HG03558 (cell line): Measurements from ENCODE around the gene PNPLA6.
"Not testable (repeated sequence)": the region's sequence is repeated elsewhere in the genome, so short reads cannot be mapped to it uniquely, and the experiment has no call there.

Source experiments
- ATAC-seq: cut with Tn5 transposase; IDR thresholded peaks from one replicate; pipeline ENCODE4 v1.9.1; 2021; ENCODE audit warnings: moderate number of reproducible peaks; ENCODE audit not compliant: unreplicated experiment; ENCODE audit errors: extremely low read depth

The PNPLA6 gene

GRCh38 chr19:7550987-7551761 lies 15.7 kb downstream of the PNPLA6 start:
- ATAC-seq: no peak

DNA sequence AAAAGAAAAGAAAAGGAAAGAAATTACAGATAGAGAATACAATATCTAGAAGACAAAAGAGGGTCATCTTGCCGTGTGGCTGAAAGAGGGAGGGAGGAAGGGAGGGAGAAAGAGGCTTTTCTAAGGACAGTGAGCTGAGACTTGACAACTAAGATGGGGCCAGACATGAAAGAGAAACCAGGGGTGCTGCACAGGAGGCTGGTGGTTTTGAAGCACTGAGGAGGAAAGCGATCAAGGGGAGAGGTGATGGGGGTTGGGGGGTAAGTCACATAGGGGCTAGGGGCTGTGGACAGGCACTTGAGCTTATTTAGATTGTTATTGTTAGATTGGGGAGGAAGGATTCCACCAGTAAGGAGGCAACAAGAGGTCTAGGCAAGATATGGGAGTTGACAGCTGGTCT lies 17.3 kb downstream of the PNPLA6 start:
- ATAC-seq: no peak

- no peak for ATAC-seq
Measured at GRCh38 chr19:7554565-7554964, 19.0 kb downstream of the PNPLA6 start.

GRCh38 chr19:7554990-7555864 lies 19.7 kb downstream of the PNPLA6 start:
- no peak for ATAC-seq

GRCh38 chr19:7556696-7557315 lies 21.3 kb downstream of the PNPLA6 start:
- no peak for ATAC-seq

GRCh38 chr19:7558667-7559066 lies 23.1 kb downstream of the PNPLA6 start:
- no peak for ATAC-seq

GRCh38 chr19:7559102-7559501 lies 23.6 kb downstream of the PNPLA6 start:
- ATAC-seq: no peak

DNA sequence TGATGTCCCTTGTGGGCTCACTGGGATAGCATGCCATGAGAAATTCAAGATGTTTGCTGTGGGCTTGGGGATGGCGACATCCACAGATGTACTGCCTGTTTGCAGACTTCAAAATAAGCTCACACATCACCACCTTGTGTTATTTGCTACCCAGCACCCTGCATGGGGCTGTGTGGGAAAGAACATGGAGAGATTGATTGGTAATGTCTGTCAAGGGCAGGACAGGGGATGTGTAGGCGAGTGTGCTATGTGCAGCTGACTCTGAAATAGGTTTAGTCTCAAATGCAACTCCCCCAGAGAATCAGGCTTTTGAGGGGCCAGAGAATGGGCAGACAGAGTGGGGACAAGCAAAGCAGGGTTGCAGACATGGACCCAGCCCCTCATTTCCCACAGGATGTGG lies 24.7 kb downstream of the PNPLA6 start:
- ATAC-seq: no peak

GRCh38 chr19:7561325-7561724 lies 25.8 kb downstream of the PNPLA6 start:
- no peak for ATAC-seq

- no peak for ATAC-seq
Measured at GRCh38 chr19:7562646-7563393, 27.3 kb downstream of the PNPLA6 start.

DNA sequence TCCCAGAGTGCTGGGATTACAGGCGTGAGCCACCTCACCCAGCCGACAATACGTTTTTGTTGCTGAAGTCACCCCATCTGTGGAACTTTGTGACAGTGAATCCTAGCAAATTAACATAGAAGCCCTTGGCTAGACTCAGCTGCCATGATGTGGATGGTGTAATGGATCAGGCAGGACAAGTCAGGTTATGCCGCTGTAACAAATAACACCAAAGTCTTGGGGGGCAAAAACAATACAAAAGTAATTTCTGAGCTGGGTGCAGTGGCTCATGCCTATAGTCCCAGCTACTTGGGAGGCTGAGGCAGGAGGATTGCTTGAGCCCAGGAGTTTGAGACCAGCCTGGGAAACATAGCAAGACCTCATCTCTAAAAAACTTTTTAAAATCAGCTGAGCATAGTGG lies 29.3 kb downstream of the PNPLA6 start:
- no peak for ATAC-seq

- no peak for ATAC-seq
Measured at GRCh38 chr19:7565332-7565731, 29.8 kb downstream of the PNPLA6 start.

- ATAC-seq: no peak
Measured at GRCh38 chr19:7570761-7571160, 35.2 kb downstream of the PNPLA6 start.

DNA sequence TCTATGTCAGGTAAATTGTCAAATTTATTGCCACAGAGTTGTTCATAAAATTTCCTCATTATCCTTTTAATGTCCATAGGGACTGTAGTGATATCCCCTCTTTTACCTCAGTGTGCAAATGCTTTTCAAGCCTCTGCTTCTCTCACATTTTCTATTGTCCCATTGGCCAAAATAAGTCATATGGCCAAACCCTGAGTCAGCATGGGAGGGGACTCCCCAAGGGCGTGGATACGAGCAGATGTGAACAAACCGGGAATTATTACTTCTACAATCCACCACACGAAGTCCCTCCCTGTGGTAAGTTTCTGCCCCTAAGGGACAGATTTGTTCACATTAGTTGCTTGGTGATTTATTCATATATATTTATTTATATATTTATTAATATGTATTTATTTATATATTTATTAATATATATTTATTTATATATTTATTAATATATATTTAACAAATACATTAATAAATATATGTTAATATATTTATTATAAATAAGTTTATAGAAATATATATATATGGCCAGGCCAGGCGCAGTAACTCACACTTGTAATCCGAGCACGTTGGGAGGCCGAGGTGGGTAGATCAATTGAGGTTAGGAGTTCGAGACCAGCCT lies 40.0 kb downstream of the PNPLA6 start:
- no peak for ATAC-seq

DNA sequence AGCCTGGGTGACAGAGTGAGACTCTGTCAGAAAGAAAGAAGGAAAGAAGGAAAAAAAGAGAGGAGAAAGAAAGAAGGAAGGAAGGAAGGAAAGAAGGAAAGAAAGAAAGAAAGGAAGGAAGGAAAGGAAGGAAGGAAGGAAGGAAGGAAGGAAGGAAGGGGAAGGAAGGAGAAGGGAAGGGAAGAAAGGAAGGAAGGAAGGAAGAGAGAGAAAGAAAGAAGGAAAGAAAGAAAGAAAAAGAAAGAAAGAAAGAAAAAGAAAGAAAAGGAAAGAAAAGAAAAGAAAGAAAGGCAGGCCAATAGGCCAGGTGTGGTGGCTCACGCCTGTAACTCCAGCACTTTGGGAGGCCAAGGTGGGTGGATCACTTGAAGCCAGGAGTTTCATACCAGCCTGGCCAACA lies 41.9 kb downstream of the PNPLA6 start:
- not testable (repeated sequence) for ATAC-seq

- no peak for ATAC-seq
Measured at GRCh38 chr19:7578127-7578526, 42.6 kb downstream of the PNPLA6 start.

DNA sequence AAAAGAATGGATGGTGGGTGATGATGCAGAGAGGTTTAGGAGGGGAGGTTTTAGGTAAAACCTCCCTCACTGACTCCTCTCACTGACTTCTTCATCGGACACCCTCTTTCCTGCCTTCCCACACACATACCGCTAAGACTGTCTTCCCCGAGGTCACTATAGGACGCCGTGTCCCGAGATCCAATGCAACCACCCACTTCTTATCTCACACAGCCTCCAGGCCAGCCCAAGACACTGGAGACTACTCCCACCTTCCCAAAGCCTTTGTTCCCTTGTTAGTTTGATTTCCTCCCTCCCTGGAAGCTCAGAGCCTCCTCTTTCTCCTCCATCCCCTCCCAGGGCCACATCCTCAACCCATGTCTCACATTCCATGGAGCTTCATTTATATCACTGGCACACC lies 43.7 kb downstream of the PNPLA6 start:
- no peak for ATAC-seq

GRCh38 chr19:7582446-7582845 lies 46.9 kb downstream of the PNPLA6 start:
- no peak for ATAC-seq

- no peak for ATAC-seq
Measured at GRCh38 chr19:7589822-7590221, 54.3 kb downstream of the PNPLA6 start.

- no peak for ATAC-seq
Measured at GRCh38 chr19:7590256-7590655, 54.7 kb downstream of the PNPLA6 start.
